CD14-positive monocyte (primary cell): ENCODE data around the gene FKBP15. TPM values are rescaled to one million over a fixed set of nuclear protein-coding genes. Genes with fewer than 3 reads are reported as not detected.

ENCODE experiments used
- DNase-seq, 3 donors: peaks; one replicate each; pipeline ENCODE4 v3.0.0-alpha.2; 2011 to 2022
- H2AFZ ChIP-seq: 2 replicates; pipeline ENCODE4 v1.6.0; 2012; ENCODE audit warnings: mild to moderate bottlenecking, low read depth, low read length, inconsistent platforms; ENCODE audit not compliant: insufficient read depth, poor library complexity, severe bottlenecking
- H3K27ac ChIP-seq, 2 donors: 1 replicate in 1 of 2; 2 replicates in 1 of 2; pipeline ENCODE4 v1.5.1; 2012 to 2013; ENCODE audit warnings: low read length in 2 of 2, control low read depth in 1 of 2, inconsistent platforms in 1 of 2, low read depth in 1 of 2, mild to moderate bottlenecking in 1 of 2
- H3K27me3 ChIP-seq, 2 donors: one replicate each; pipeline versions ENCODE4 v1.6.0 to v1.6.1; 2011 to 2013; ENCODE audit warnings: low read length in 2 of 2; ENCODE audit not compliant: control insufficient read depth in 2 of 2, insufficient read depth in 2 of 2
- H3K36me3 ChIP-seq, 2 donors: replicated peaks in 1 of 2; 1 replicate in 1 of 2; 2 replicates in 1 of 2; pipeline versions ENCODE4 v1.5.1 to v1.6.1; 2012 to 2013; ENCODE audit warnings: low read length in 2 of 2, control low read depth in 1 of 2, inconsistent platforms in 1 of 2, mild to moderate bottlenecking in 1 of 2; ENCODE audit not compliant: insufficient read depth in 2 of 2, control insufficient read depth in 1 of 2
- H3K4me1 ChIP-seq, 2 donors: 1 replicate in 1 of 2; 2 replicates in 1 of 2; pipeline versions ENCODE4 v1.5.1 to v1.6.1; 2012 to 2013; ENCODE audit warnings: low read length in 2 of 2, control low read depth in 1 of 2, inconsistent platforms in 1 of 2, mild to moderate bottlenecking in 1 of 2, moderate library complexity in 1 of 2; ENCODE audit not compliant: insufficient read depth in 2 of 2, control insufficient read depth in 1 of 2
- H3K4me2 ChIP-seq: replicated peaks from 2 replicates; pipeline ENCODE3; 2012; ENCODE audit warnings: low read length, moderate library complexity, mild to moderate bottlenecking; ENCODE audit not compliant: poor library complexity, severe bottlenecking; ENCODE audit errors: extremely low read depth
- H3K4me3 ChIP-seq, 3 experiments: fragments of 200-600 bp in 1 of 3; sonication (generic) in 1 of 3; replicated peaks in 1 of 3; 1 replicate in 2 of 3; 2 replicates in 1 of 3; pipeline ENCODE4 v1.5.1; 2011 to 2013; ENCODE audit warnings: low read length in 3 of 3, mild to moderate bottlenecking in 3 of 3, control low read depth in 2 of 3, low read depth in 2 of 3, inconsistent platforms in 1 of 3, moderate library complexity in 1 of 3
- H3K79me2 ChIP-seq: 2 replicates; pipeline ENCODE4 v1.6.0; 2012; ENCODE audit warnings: mild to moderate bottlenecking, control low read depth, inconsistent platforms, low read length, moderate library complexity; ENCODE audit not compliant: insufficient read depth
- H3K9ac ChIP-seq: 2 replicates; pipeline ENCODE4 v1.6.0; 2017; ENCODE audit warnings: low read length, mild to moderate bottlenecking; ENCODE audit not compliant: insufficient read depth, poor library complexity, severe bottlenecking
- H3K9me3 ChIP-seq, 2 donors: replicated peaks in 1 of 2; 1 replicate in 1 of 2; 2 replicates in 1 of 2; pipeline versions ENCODE4 v1.5.1 to v1.6.1; 2012 to 2013; ENCODE audit warnings: low read length in 2 of 2, control low read depth in 1 of 2; ENCODE audit not compliant: control insufficient read depth in 1 of 2, insufficient read depth in 1 of 2
- H4K20me1 ChIP-seq: 2 replicates; pipeline ENCODE4 v1.6.0; 2012; ENCODE audit warnings: mild to moderate bottlenecking, low read length, control low read depth, moderate library complexity; ENCODE audit not compliant: insufficient read depth
- H3K27ac Mint-ChIP-seq, 7 donors: one replicate each; pipeline ENCODE4 v1.8.0; 2020; ENCODE audit warnings: mild to moderate bottlenecking in 7 of 7, mixed read lengths in 7 of 7, moderate library complexity in 6 of 7, inconsistent platforms in 2 of 7
- H3K27me3 Mint-ChIP-seq, 3 donors: one replicate each; pipeline ENCODE4 v1.8.0; 2021 to 2022; ENCODE audit warnings: low read depth in 3 of 3, mild to moderate bottlenecking in 3 of 3, mixed read lengths in 3 of 3, moderate library complexity in 3 of 3, inconsistent platforms in 1 of 3
- H3K36me3 Mint-ChIP-seq, 2 donors: one replicate each; pipeline ENCODE4 v1.8.0; 2020; ENCODE audit warnings: mixed read lengths in 2 of 2, inconsistent platforms in 1 of 2, mild to moderate bottlenecking in 1 of 2
- H3K4me1 Mint-ChIP-seq: one replicate; pipeline ENCODE4 v1.8.0; 2020; ENCODE audit warnings: mild to moderate bottlenecking, mixed read lengths
- H3K4me3 Mint-ChIP-seq, 2 donors: one replicate each; pipeline ENCODE4 v1.8.0; 2020; ENCODE audit warnings: mild to moderate bottlenecking in 2 of 2, mixed read lengths in 2 of 2, moderate library complexity in 1 of 2
- H3K9me3 Mint-ChIP-seq, 7 donors: one replicate each; pipeline ENCODE4 v1.8.0; 2020 to 2022; ENCODE audit warnings: mixed read lengths in 7 of 7, mild to moderate bottlenecking in 6 of 7, moderate library complexity in 6 of 7, inconsistent platforms in 2 of 7
- WGBS: methylation state at CpG from one replicate; pipeline ENCODE4 v1.1.5; 2013; ENCODE audit warnings: missing lambda C conversion rate; ENCODE audit not compliant: insufficient coverage; 5-methylcytosine and 5-hydroxymethylcytosine counted together
- intact Hi-C, 2 donors: fragments of 100-400 bp; cut with micrococcal nuclease; formaldehyde crosslinking; loops; one replicate each; pipeline versions ENCODE4 v1.15.0 to v1.15.1; 2023
- polyA plus RNA-seq, 3 donors: library from polyadenylated mRNA; depleted of rRNA in 1 of 3; unstranded in 2 of 3; stranded (reverse) in 1 of 3; fragments of 300-500 nt in 2 of 3; fragments of >200 nt in 1 of 3; fragmentation: Illumina TruSeq in 2 of 3; gene quantifications; 1 replicate in 2 of 3; 2 replicates in 1 of 3; pipeline ENCODE4 v1.2.3, GENCODE V29; 2012 to 2021
- TF ChIP-seq, protein P1 (sequence below): fragments of 200-600 bp; IDR thresholded peaks from one replicate; pipeline ENCODE4 v1.8.0; 2022; ENCODE audit warnings: antibody characterized with exemption, mild to moderate bottlenecking

Gene FKBP15
- polyA plus RNA-seq, 3 donors = 32.3 to 120 (median 55.7) TPM

DNA sequence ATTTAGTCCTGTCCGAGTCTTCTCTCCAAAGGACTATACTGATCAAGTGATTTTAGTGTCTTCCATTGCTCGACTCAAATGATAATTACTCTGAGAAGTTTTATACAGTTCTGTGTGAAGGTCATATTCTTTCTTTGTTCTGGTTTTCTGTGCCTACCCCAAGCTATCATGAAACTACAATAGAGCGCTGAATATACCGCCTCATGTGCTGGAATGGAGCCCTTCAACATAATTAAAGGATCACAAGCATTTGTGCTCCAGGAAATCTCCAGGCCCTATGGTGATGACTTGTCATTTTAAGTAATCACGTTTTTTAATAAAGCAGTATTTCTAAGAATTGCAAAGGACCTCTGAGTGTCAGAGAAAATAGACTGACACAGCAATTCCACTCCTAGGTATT, 81.1 kb downstream of the FKBP15 start:
- Histone ChIP-seq H3K79me2 (no peaks in the 10 kb centered on the region), H3K27ac (no peak overlapping the region), H4K20me1 (no peaks in the 10 kb centered on the region), H2AFZ (no peak overlapping the region), H3K4me3 (no peak overlapping the region), H3K9ac (no peak overlapping the region), H3K9me3 (peaks cover 10 to 13% of the 10 kb centered on the region in 2 donors), H3K27me3 (peaks cover 3% of the 10 kb centered on the region in 2 donors), H3K4me1 (no peaks in the 10 kb centered on the region), H3K4me2 (no peak overlapping the region), H3K36me3 (no peaks in the 10 kb centered on the region)
- H3K4me3 Mint-ChIP-seq = no peak overlapping the region
- intact Hi-C loops = no loop called here
- whole genome bisulfite sequencing = no CpG with 5 or more reads among the region's 5 CpGs
- H3K27ac Mint-ChIP-seq = no peak overlapping the region
- H3K9me3 Mint-ChIP-seq = peaks cover 8 to 33% (median 24%) of the 10 kb centered on the region in 7 donors
- H3K36me3 Mint-ChIP-seq = no peaks in the 10 kb centered on the region
- peaks cover 7 to 24% (median 21%) of the 10 kb centered on the region in 3 donors for H3K27me3 Mint-ChIP-seq
- H3K4me1 Mint-ChIP-seq = no peaks in the 10 kb centered on the region
- DNase-seq = no peak
- TF ChIP-seq, protein P1, sequence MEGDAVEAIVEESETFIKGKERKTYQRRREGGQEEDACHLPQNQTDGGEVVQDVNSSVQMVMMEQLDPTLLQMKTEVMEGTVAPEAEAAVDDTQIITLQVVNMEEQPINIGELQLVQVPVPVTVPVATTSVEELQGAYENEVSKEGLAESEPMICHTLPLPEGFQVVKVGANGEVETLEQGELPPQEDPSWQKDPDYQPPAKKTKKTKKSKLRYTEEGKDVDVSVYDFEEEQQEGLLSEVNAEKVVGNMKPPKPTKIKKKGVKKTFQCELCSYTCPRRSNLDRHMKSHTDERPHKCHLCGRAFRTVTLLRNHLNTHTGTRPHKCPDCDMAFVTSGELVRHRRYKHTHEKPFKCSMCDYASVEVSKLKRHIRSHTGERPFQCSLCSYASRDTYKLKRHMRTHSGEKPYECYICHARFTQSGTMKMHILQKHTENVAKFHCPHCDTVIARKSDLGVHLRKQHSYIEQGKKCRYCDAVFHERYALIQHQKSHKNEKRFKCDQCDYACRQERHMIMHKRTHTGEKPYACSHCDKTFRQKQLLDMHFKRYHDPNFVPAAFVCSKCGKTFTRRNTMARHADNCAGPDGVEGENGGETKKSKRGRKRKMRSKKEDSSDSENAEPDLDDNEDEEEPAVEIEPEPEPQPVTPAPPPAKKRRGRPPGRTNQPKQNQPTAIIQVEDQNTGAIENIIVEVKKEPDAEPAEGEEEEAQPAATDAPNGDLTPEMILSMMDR = no peak

DNA sequence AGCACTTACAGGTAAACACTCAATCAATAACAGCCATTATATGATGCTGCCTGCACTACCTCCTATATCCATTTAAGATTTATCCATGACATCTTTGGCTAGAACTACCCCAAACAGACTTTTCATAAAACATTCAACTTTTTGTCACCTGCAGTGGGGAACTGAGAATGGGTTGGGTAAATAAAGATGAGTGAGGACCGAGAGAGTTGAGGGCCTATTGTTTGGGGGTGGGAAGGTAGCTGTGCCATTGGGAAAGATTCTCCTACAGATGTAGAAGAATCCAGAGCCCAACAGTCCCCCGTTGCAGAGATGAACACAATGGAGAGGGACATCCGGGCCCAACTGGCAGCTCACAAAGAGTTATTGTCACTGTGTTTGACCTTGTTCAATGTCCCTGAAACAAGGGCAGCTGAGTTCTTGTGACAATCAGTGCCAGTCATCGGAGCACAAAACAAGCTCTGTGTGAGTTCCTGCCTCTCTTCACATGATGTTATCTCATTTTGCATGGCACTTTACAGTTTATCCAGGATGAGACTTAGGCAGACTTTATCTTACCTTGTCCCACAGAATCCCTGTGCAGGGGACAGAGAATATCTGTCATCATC, 81.8 kb downstream of the FKBP15 start:
- Histone ChIP-seq H3K9ac (no peak overlapping the region), H2AFZ (no peak overlapping the region), H3K4me3 (no peak overlapping the region), H3K9me3 (peaks cover 10 to 13% of the 10 kb centered on the region in 2 donors), H3K4me2 (no peak overlapping the region), H3K4me1 (no peaks in the 10 kb centered on the region), H3K27me3 (peaks cover 3% of the 10 kb centered on the region in 2 donors), H3K36me3 (no peaks in the 10 kb centered on the region), H4K20me1 (no peaks in the 10 kb centered on the region), H3K27ac (no peak overlapping the region), H3K79me2 (no peaks in the 10 kb centered on the region)
- 71% methylated on average over 4 of the region's 4 CpGs for WGBS
- no peak for DNase-seq
- peaks cover 7 to 21% (median 18%) of the 10 kb centered on the region in 3 donors for H3K27me3 Mint-ChIP-seq
- H3K4me3 Mint-ChIP-seq = no peak overlapping the region
- intact Hi-C loops = no loop called here
- peaks cover 8 to 31% (median 24%) of the 10 kb centered on the region in 7 donors for H3K9me3 Mint-ChIP-seq
- TF ChIP-seq, protein P1 = no peak
- H3K36me3 Mint-ChIP-seq = no peaks in the 10 kb centered on the region
- H3K27ac Mint-ChIP-seq = no peak overlapping the region
- H3K4me1 Mint-ChIP-seq = no peaks in the 10 kb centered on the region
